Measurements from ENCODE around the gene MEIS2.

Gene MEIS2

DNA sequence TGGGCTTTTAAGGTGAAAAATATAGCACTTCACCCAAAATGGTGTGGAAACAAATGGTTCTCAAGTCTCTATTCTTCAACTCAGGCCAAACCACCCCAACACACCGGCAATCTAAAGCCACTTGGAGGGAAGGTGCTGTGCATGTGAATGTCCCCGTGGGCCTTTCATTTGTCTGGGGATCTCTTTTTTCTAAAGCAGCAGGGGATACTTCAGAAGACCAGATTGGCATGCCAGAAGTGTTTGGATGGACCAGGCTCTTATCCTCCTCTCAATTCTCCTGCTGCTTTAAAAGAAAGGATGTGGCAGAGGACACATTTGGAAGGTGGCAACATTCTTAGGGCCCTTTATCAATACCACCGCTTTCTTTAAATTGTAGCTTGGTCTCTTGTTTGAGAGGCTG is 193.1 kb downstream of the MEIS2 start:
- H3K27me3 ChIP-seq (ENCODE audit: insufficient read depth, poor library complexity, severe bottlenecking): peaks cover 11% of the 10 kb centered on the region
- no peak overlapping the region for H3K27ac ChIP-seq (ENCODE audit: poor library complexity, severe bottlenecking)
- no peaks in the 10 kb centered on the region for H3K9me3 ChIP-seq (ENCODE audit: severe bottlenecking)
- no peaks in the 10 kb centered on the region for H3K4me1 ChIP-seq (ENCODE audit: insufficient read depth, poor library complexity, severe bottlenecking)
- H3K4me3 ChIP-seq (ENCODE audit: severe bottlenecking): no peak overlapping the region
- TF ChIP-seq, protein P1, sequence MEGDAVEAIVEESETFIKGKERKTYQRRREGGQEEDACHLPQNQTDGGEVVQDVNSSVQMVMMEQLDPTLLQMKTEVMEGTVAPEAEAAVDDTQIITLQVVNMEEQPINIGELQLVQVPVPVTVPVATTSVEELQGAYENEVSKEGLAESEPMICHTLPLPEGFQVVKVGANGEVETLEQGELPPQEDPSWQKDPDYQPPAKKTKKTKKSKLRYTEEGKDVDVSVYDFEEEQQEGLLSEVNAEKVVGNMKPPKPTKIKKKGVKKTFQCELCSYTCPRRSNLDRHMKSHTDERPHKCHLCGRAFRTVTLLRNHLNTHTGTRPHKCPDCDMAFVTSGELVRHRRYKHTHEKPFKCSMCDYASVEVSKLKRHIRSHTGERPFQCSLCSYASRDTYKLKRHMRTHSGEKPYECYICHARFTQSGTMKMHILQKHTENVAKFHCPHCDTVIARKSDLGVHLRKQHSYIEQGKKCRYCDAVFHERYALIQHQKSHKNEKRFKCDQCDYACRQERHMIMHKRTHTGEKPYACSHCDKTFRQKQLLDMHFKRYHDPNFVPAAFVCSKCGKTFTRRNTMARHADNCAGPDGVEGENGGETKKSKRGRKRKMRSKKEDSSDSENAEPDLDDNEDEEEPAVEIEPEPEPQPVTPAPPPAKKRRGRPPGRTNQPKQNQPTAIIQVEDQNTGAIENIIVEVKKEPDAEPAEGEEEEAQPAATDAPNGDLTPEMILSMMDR (IDR thresholded peaks at IDR 0.05; ENCODE audit: poor library complexity, severe bottlenecking): no peak
- no peaks in the 10 kb centered on the region for H3K36me3 ChIP-seq (ENCODE audit: low read depth)
- ATAC-seq (ENCODE audit: low read depth): no peak
- DNase-seq (ENCODE audit: low spot score): no peak

DNA sequence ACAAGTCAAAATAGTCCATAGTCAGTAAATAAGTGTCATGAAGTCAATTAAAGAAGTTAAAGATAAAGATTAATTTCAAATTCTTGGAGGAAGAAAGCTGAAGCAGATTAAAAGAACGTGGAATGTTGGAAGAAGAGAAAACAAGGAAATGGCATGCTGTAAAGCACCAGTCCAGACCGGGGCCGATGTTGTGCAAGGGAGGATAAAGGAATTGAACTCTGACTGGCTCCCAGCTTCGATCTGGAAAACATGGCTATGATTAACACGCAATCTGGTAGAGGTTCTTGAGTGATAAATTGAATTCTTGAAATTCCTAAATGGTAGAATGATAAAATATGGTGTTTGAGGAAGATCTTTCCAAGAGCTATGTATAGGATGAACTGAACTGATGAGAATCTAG is 194.4 kb downstream of the MEIS2 start:
- no peak overlapping the region for H3K4me3 ChIP-seq (ENCODE audit: severe bottlenecking)
- H3K27ac ChIP-seq (ENCODE audit: poor library complexity, severe bottlenecking): no peak overlapping the region
- H3K4me1 ChIP-seq (ENCODE audit: insufficient read depth, poor library complexity, severe bottlenecking): no peaks in the 10 kb centered on the region
- DNase-seq (ENCODE audit: low spot score): no peak
- no peaks in the 10 kb centered on the region for H3K9me3 ChIP-seq (ENCODE audit: severe bottlenecking)
- H3K27me3 ChIP-seq (ENCODE audit: insufficient read depth, poor library complexity, severe bottlenecking): peaks cover 11% of the 10 kb centered on the region
- ATAC-seq (ENCODE audit: low read depth): no peak
- TF ChIP-seq, protein P1 (IDR thresholded peaks at IDR 0.05; ENCODE audit: poor library complexity, severe bottlenecking): no peak
- H3K36me3 ChIP-seq (ENCODE audit: low read depth): no peaks in the 10 kb centered on the region

DNA sequence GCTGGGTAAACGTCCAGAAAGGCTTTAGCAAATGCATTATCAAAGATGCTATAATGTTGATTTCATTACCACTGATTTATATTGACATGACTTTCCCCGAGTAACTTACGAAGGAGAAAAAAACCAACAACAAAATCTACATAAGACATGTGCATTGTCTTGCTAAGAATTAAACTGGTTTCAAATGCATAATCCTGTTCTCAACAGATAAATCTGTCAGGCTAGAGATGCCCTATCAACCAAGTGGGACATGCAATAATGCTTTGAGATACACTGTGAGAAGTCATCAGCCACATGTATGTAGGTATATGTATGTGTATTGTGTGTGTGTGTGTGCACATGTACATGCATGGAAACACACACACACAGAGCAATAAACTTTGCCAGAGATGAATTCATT is 195.6 kb downstream of the MEIS2 start:
- H3K36me3 ChIP-seq (ENCODE audit: low read depth): no peaks in the 10 kb centered on the region
- TF ChIP-seq, protein P1 (IDR thresholded peaks at IDR 0.05; ENCODE audit: poor library complexity, severe bottlenecking): no peak
- ATAC-seq (ENCODE audit: low read depth): no peak
- no peak overlapping the region for H3K27ac ChIP-seq (ENCODE audit: poor library complexity, severe bottlenecking)
- H3K27me3 ChIP-seq (ENCODE audit: insufficient read depth, poor library complexity, severe bottlenecking): peaks cover 11% of the 10 kb centered on the region
- no peak for DNase-seq (ENCODE audit: low spot score)
- no peaks in the 10 kb centered on the region for H3K9me3 ChIP-seq (ENCODE audit: severe bottlenecking)
- no peak overlapping the region for H3K4me3 ChIP-seq (ENCODE audit: severe bottlenecking)
- H3K4me1 ChIP-seq (ENCODE audit: insufficient read depth, poor library complexity, severe bottlenecking): no peaks in the 10 kb centered on the region

DNA sequence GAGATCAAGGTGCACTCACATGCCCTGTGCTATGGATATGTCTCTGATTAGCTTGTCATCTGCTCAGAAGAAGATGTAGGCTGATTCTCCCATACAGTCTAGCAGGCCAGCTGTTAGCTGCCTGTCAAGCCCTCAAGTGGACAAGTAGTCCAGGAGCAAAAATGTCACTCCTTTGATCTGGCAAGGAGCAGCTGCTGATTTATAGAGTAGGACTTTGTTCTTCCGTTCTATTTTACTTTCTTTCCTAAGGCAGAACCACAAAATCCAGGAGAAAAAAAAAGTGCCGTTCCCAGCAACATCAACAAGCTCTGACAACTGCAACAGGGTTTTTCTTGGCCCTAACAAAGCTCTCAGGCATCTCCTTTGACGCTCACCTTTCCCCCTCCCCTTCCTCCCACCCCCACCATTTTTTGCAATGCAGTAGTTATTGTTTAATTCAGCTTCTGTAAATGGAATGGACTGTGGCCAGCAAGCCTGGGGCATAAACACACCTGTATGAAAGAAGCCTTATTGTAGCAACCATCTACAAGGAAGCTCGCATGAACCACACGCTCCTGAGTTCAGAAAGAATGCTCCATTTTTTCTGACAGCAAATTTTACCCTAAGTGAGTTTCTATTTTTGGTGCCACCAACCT is 196.3 kb downstream of the MEIS2 start:
- no peaks in the 10 kb centered on the region for H3K9me3 ChIP-seq (ENCODE audit: severe bottlenecking)
- no peak for DNase-seq (ENCODE audit: low spot score)
- ATAC-seq (ENCODE audit: low read depth): peak; percentile 74
- no peaks in the 10 kb centered on the region for H3K4me1 ChIP-seq (ENCODE audit: insufficient read depth, poor library complexity, severe bottlenecking)
- H3K36me3 ChIP-seq (ENCODE audit: low read depth): no peaks in the 10 kb centered on the region
- TF ChIP-seq, protein P1 (IDR thresholded peaks at IDR 0.05; ENCODE audit: poor library complexity, severe bottlenecking): no peak
- H3K4me3 ChIP-seq (ENCODE audit: severe bottlenecking): no peak overlapping the region
- peaks cover 11% of the 10 kb centered on the region for H3K27me3 ChIP-seq (ENCODE audit: insufficient read depth, poor library complexity, severe bottlenecking)
- no peak overlapping the region for H3K27ac ChIP-seq (ENCODE audit: poor library complexity, severe bottlenecking)

DNA sequence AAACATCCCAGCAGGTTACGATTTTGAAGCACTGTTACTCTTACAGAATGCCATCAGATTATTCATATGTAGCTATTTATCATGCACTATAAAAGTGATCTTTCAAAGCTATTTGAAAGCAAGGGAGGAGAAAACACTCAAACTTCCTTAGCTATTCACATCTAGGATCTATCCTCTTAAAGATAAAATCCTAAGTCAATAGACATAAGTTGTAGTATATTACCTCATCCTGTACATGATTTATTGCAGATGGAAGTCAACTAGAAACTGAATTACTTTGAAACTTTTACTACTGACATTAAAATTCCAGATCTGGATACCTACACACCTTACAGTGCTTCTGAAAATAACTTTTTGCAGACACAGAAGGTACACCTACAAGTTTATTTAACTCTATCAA is 197.2 kb downstream of the MEIS2 start:
- Histone ChIP-seq H3K4me3 (ENCODE audit: severe bottlenecking) (no peak overlapping the region), H3K36me3 (ENCODE audit: low read depth) (no peaks in the 10 kb centered on the region), H3K27ac (ENCODE audit: poor library complexity, severe bottlenecking) (no peak overlapping the region), H3K27me3 (ENCODE audit: insufficient read depth, poor library complexity, severe bottlenecking) (peaks cover 17% of the 10 kb centered on the region), H3K9me3 (ENCODE audit: severe bottlenecking) (no peaks in the 10 kb centered on the region), H3K4me1 (ENCODE audit: insufficient read depth, poor library complexity, severe bottlenecking) (no peaks in the 10 kb centered on the region)
- TF ChIP-seq, protein P1 (IDR thresholded peaks at IDR 0.05; ENCODE audit: poor library complexity, severe bottlenecking): no peak
- no peak for DNase-seq (ENCODE audit: low spot score)
- ATAC-seq (ENCODE audit: low read depth): no peak

Data from RWPE2 (cell line).